LNCaP clone FGC (cell line): Measurements from ENCODE around the gene BCHE.

Experiments used
- DNase-seq: peaks from one replicate; pipeline ENCODE4 v3.0.0-alpha.2; 2011; ENCODE audit warnings: low read depth
- H3K4me3 ChIP-seq: 2 replicates; pipeline ENCODE4 v1.5.1; 2011; ENCODE audit warnings: mild to moderate bottlenecking, low read depth, low read length, control low read depth
- TF ChIP-seq, protein P1 (sequence below): IDR thresholded peaks from 2 replicates; pipeline ENCODE4 v1.5.1; 2012; ENCODE audit warnings: mild to moderate bottlenecking; ENCODE audit not compliant: control insufficient read depth, insufficient read depth; ENCODE audit errors: extremely low read depth

BCHE gene

DNA sequence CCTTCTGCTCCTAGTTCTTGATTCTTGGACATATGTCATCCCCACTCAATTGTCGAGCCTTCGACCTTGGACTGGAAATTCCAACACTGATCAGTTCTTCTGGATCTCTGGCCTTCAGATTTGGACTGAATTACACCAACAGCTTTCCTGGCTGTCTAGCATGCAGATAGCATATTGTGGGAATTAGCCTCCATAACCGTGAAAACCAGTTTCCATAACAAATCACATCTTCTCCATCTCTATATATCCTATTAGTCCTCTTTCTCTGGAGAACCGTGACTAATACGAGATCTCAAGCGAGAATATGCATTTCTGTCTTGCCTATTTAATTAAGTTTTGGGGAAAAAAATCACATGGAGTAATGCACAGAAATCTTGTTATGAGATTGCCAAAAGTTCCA, 8.8 kb upstream of the BCHE start:
- DNase-seq = no peak
- TF ChIP-seq, protein P1, sequence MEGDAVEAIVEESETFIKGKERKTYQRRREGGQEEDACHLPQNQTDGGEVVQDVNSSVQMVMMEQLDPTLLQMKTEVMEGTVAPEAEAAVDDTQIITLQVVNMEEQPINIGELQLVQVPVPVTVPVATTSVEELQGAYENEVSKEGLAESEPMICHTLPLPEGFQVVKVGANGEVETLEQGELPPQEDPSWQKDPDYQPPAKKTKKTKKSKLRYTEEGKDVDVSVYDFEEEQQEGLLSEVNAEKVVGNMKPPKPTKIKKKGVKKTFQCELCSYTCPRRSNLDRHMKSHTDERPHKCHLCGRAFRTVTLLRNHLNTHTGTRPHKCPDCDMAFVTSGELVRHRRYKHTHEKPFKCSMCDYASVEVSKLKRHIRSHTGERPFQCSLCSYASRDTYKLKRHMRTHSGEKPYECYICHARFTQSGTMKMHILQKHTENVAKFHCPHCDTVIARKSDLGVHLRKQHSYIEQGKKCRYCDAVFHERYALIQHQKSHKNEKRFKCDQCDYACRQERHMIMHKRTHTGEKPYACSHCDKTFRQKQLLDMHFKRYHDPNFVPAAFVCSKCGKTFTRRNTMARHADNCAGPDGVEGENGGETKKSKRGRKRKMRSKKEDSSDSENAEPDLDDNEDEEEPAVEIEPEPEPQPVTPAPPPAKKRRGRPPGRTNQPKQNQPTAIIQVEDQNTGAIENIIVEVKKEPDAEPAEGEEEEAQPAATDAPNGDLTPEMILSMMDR = no peak
- no peak overlapping the region for H3K4me3 ChIP-seq

DNA sequence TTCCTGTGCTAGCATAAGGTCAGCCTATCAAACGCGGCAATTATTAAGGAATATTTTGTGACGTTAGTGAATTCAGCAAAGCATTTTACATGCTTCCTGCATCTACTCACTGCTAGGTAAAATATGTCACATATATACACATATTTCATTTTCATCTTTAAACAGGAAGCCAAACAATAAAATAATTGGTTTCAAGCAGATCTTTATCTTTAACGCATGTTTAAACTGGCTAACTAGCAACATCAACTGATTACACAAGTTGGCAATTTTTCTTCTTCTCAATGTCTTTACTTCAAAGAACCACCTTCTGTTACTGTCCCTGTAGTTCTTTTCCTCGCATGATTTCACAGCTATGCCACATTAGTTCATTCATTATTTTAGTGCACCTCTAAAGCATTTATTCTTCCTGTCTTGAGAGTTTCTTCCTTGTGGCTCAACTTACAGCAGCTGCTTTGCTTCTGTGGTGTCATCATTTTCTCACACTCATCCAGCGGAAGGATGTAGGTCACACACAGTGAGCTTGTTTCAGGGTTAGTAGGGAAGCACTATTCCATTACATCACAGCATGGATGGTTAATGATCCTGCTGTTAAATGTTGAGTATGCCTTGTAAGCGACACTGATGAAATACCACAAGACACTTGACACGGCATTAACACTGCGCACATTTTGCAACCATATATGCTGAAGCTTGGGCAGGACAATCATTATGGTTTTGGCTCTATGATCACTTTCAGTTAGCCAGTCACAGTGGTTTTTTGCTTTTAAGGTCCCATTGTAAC, 2.3 kb upstream of the BCHE start:
- peak; percentile 67 for DNase-seq
- no peak overlapping the region for H3K4me3 ChIP-seq
- TF ChIP-seq, protein P1 = no peak

DNA sequence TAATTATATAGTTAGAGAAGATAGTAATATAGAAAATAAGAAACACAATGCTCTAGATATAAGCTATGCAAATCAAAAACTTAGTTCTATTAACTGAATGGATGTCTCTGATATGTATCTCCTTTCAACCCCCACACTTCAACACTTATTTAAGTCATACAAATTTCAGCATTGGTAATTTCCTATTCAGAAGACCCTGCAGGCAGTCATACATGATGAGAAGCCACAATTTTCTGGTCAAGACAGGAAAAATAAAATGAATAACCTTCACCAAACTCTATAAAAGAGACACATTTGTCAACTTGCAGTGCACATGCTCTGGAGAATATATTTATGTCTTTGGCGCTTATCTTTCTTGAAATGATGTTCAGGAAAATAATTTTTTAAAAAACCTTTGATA, 578 bp upstream of the BCHE start:
- no peak for DNase-seq
- no peak overlapping the region for H3K4me3 ChIP-seq
- TF ChIP-seq, protein P1 = no peak

DNA sequence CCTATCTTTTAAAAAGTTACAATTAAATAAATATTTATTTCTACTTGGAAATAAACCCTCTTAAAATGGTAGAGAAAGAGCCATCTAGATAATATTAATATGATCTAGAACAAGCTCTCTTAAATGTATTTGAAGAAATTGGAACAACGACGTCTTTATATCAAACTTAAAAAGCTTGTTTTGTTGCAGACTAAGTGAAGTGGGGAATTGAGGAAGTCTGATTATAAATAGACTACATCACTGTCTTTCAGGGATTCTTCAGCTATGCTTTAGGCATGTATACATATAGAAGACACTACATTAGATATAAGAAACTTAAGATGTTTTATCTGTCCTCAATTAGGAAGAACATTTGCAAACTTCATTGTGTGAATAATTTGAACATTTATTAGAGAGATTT, 1.8 kb downstream of the BCHE start:
- DNase-seq = no peak
- peak overlapping the region; percentile 15; the same call in 1 of the 2 replicates for H3K4me3 ChIP-seq
- TF ChIP-seq, protein P1 = no peak

DNA sequence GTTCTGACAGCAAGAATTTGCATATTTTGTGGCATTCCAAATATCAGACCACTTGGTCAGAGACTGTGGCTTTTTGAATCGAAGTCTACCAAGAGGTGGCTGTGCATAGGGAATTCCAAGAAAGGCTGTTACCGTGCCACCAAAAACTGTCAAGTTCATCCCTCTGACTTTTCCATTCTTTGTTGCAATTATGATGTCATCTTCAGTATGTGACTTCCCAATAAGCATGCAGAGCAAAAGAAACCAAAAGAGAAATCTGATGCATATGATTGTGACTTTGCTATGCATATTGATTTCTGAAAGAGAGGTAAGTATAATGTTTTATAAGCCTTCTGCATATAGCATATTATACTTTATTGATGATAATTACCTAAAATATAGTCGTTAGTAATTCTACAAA, 6.5 kb downstream of the BCHE start:
- TF ChIP-seq, protein P1 = no peak
- no peak for DNase-seq
- H3K4me3 ChIP-seq = no peak overlapping the region

DNA sequence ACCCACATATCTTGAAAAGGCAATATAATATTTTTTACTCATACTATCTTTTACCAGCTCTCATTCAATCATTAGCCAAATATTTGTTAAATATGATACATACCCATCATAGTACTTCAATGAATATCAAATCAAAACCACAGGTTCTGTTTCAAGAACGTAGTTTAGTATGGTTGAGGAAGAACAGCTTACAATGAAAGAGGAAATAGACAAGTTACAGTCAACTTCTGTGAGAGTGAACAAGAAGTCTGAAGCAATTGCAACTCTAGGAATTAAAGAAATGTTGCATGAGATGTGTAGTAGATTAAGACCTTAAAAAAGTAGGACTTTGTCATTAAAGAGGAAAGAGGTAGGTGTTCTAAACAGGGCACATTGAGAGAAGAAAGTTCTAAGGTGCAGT, 9.3 kb downstream of the BCHE start:
- no peak for DNase-seq
- H3K4me3 ChIP-seq = no peak overlapping the region
- TF ChIP-seq, protein P1 = no peak

DNA sequence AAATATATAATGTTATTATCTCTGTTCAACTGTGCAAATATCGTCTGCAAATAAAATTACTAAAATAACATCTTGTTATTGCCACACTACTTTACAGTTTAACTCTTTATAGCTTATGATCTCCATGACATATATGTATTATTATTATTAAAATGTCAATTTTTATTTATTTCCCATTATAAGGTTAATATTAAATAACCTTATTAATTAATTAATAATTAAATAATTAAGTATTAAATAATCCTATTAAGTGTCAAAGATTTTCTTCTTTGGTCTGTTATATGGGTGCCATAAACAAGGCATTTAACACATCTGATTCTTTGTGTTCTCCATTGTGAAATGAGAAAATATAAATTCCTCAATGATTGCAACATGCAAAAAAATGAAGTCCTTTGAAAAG, 10.0 kb downstream of the BCHE start:
- DNase-seq = no peak
- TF ChIP-seq, protein P1 = no peak
- no peak overlapping the region for H3K4me3 ChIP-seq
